HCT116 (cell line): ENCODE results near the gene ZNF594. TPM values are rescaled to one million over a fixed set of nuclear protein-coding genes. Genes with fewer than 3 reads are reported as not detected.
"Not testable (repeated sequence)": the region's sequence is repeated elsewhere in the genome, so short reads cannot be mapped to it uniquely, and the experiment has no call there.

Experiments used
- ATAC-seq: fragments of 200-7000 bp; cut with Tn5 transposase; 2 replicates; pipeline ENCODE4 v1.9.1; 2020; ENCODE audit warnings: mild to moderate bottlenecking, moderate library complexity
- BruUV-seq: library from RNA; stranded (reverse); fragments of 400-500 nt; replicated peaks from 2 replicates; lab custom pipeline; 2021; lab: Mats Ljungman, UMichigan
- CTCF ChIA-PET: fragments of 300-600 bp; sonication (Branson Sonifier 250); formaldehyde crosslinking; loops from one replicate; lab custom pipeline; 2021; ENCODE audit warnings: antibody characterized with exemption; lab: Charles Lee
- POLR2A ChIA-PET: fragments of 300-600, 350-600 bp; sonication (Branson Sonifier 250); formaldehyde crosslinking; loops from one replicate; lab custom pipeline; 2021; ENCODE audit warnings: antibody characterized with exemption; lab: Charles Lee
- RAD21 ChIA-PET, 2 experiments: fragments of 300-600 bp; sonication (Branson Sonifier 250); formaldehyde crosslinking; loops; one replicate each; lab custom pipeline; 2023; ENCODE audit warnings: low total read pairs in 2 of 2; ENCODE audit not compliant: uncharacterized antibody in 2 of 2, unreplicated experiment in 2 of 2, low non-redundant PET in 1 of 2; lab: Charles Lee
- DNase-seq: peaks from one replicate; pipeline ENCODE4 v3.0.0-alpha.2; 2010; ENCODE audit warnings: low read depth, low spot score
- H2AFZ ChIP-seq: fragments of 200-600 bp; shearing (Covaris generic), sonication (generic); 2 replicates; pipeline ENCODE4 v1.6.1; 2017; ENCODE audit warnings: low read depth, mixed run types, mixed read lengths, antibody characterized with exemption, low read length; ENCODE audit not compliant: poor library complexity, severe bottlenecking
- H3K27ac ChIP-seq: 2 replicates; pipeline ENCODE4 v1.5.1; 2012; ENCODE audit warnings: low read depth, low read length
- H3K27me3 ChIP-seq: fragments of 200-600 bp; sonication (generic); 2 replicates; pipeline ENCODE4 v1.6.1; 2016; ENCODE audit warnings: mixed run types, low read length, mixed read lengths; ENCODE audit not compliant: insufficient read depth
- H3K36me3 ChIP-seq, 2 experiments: fragments of 200-500 bp in 1 of 2; fragments of 200-600 bp in 1 of 2; sonication (Bioruptor generic) in 1 of 2; sonication (generic) in 1 of 2; 2 replicates each; pipeline versions ENCODE4 v1.5.1 to v1.6.1; 2014 to 2016; ENCODE audit warnings: low read length in 2 of 2, inconsistent platforms in 1 of 2, mixed read lengths in 1 of 2, mixed run types in 1 of 2; ENCODE audit not compliant: insufficient read depth in 2 of 2, control insufficient read depth in 1 of 2
- H3K4me1 ChIP-seq, 2 experiments: fragments of 200-600 bp in 1 of 2; sonication (generic) in 1 of 2; 2 replicates each; pipeline versions ENCODE4 v1.5.1 to v1.6.1; 2012 to 2017; ENCODE audit warnings: low read length in 2 of 2, inconsistent platforms in 1 of 2, mild to moderate bottlenecking in 1 of 2, mixed read lengths in 1 of 2, mixed run types in 1 of 2, moderate library complexity in 1 of 2; ENCODE audit not compliant: insufficient read depth in 2 of 2, control insufficient read depth in 1 of 2
- H3K4me2 ChIP-seq: fragments of 200-600 bp; sonication (generic); 2 replicates; pipeline ENCODE4 v1.6.1; 2017; ENCODE audit warnings: mixed run types, low read length, mixed read lengths
- H3K4me3 ChIP-seq, 2 experiments: fragments of 200-600 bp in 1 of 2; sonication (generic) in 1 of 2; replicated peaks in 1 of 2; 2 replicates each; pipeline ENCODE4 v1.5.1; 2011 to 2016; ENCODE audit warnings: low read length in 2 of 2, control low read depth in 1 of 2, low read depth in 1 of 2, mild to moderate bottlenecking in 1 of 2, mixed read lengths in 1 of 2, mixed run types in 1 of 2
- H3K79me2 ChIP-seq: fragments of 200-600 bp; sonication (generic); 2 replicates; pipeline ENCODE4 v1.6.1; 2017; ENCODE audit warnings: mild to moderate bottlenecking, mixed run types, low read length, moderate library complexity, mixed read lengths; ENCODE audit not compliant: insufficient read depth
- H3K9ac ChIP-seq: fragments of 200-600 bp; sonication (generic); 2 replicates; pipeline ENCODE4 v1.6.1; 2016; ENCODE audit warnings: low read length, mixed read lengths
- H3K9me2 ChIP-seq: fragments of 200-600 bp; sonication (generic), shearing (Covaris generic); 2 replicates; pipeline ENCODE4 v1.6.1; 2017; ENCODE audit warnings: mixed run types, mild to moderate bottlenecking, moderate library complexity; ENCODE audit not compliant: insufficient read depth
- H3K9me3 ChIP-seq, 2 experiments: fragments of 200-500 bp in 1 of 2; fragments of 200-600 bp in 1 of 2; sonication (Bioruptor generic) in 1 of 2; sonication (generic) in 1 of 2; 2 replicates each; pipeline ENCODE4 v1.6.1; 2014 to 2017; ENCODE audit warnings: low read length in 2 of 2, mixed read lengths in 2 of 2, inconsistent platforms in 1 of 2, low read depth in 1 of 2, mild to moderate bottlenecking in 1 of 2, mixed run types in 1 of 2, moderate library complexity in 1 of 2; ENCODE audit not compliant: control insufficient read depth in 1 of 2, insufficient read depth in 1 of 2
- H4K20me1 ChIP-seq: fragments of 200-600 bp; sonication (generic), shearing (Covaris generic); 2 replicates; pipeline ENCODE4 v1.6.1; 2017; ENCODE audit warnings: mixed run types, mild to moderate bottlenecking, moderate library complexity; ENCODE audit not compliant: insufficient read depth
- CBX3 ChIP-seq: IDR thresholded peaks from 2 replicates; pipeline ENCODE4 v1.6.1; 2012; ENCODE audit warnings: low read depth
- EGR1 ChIP-seq: IDR thresholded peaks from 2 replicates; pipeline ENCODE4 v1.6.1; 2012; ENCODE audit warnings: low read depth
- EZH2phosphoT487 ChIP-seq: fragments of 200-600 bp; IDR thresholded peaks from 2 replicates; pipeline ENCODE4 v1.6.1; 2018; ENCODE audit warnings: antibody characterized with exemption, borderline replicate concordance
- FOSL1 ChIP-seq: IDR thresholded peaks from 2 replicates; pipeline ENCODE4 v1.6.1; 2012; ENCODE audit warnings: low read depth
- JUND ChIP-seq: IDR thresholded peaks from 2 replicates; pipeline ENCODE4 v1.6.1; 2012
- POLR2A ChIP-seq: IDR thresholded peaks from 2 replicates; pipeline ENCODE4 v1.7.0; 2011; ENCODE audit warnings: borderline replicate concordance; ENCODE audit not compliant: insufficient read depth, insufficient read length; ENCODE audit errors: extremely low read depth
- POLR2AphosphoS5 ChIP-seq: IDR thresholded peaks from 2 replicates; pipeline ENCODE4 v1.6.1; 2011; ENCODE audit warnings: mild to moderate bottlenecking, low read depth, low read length, moderate library complexity
- RAD21 ChIP-seq: IDR thresholded peaks from 2 replicates; pipeline ENCODE4 v1.6.1; 2012; ENCODE audit warnings: low read depth, mild to moderate bottlenecking
- REST ChIP-seq: IDR thresholded peaks from 2 replicates; pipeline ENCODE4 v1.6.1; 2012; ENCODE audit warnings: low read depth
- SIN3A ChIP-seq: IDR thresholded peaks from 2 replicates; pipeline ENCODE4 v1.6.1; 2012; ENCODE audit warnings: low read depth
- SP1 ChIP-seq: IDR thresholded peaks from 2 replicates; pipeline ENCODE4 v1.6.1; 2012; ENCODE audit warnings: low read depth
- TCF7L2 ChIP-seq: IDR thresholded peaks from 2 replicates; pipeline ENCODE4 v1.7.0; 2011; ENCODE audit warnings: borderline replicate concordance, inconsistent platforms; ENCODE audit not compliant: insufficient read depth, insufficient read length; ENCODE audit errors: extremely low read depth
- ZFX ChIP-seq: fragments of 450-650 bp; IDR thresholded peaks from 2 replicates; pipeline ENCODE4 v1.6.1; 2017
- ZNF274 ChIP-seq: fragments of 200-500 bp; sonication (Bioruptor generic); IDR thresholded peaks from 2 replicates; pipeline ENCODE4 v1.6.1; 2014; ENCODE audit warnings: mild to moderate bottlenecking, low read depth, low read length, inconsistent platforms
- intact Hi-C: fragments of 100-400 bp; cut with micrococcal nuclease; formaldehyde crosslinking; loops from 2 replicates; pipeline ENCODE4 v1.10.0; 2022
- total RNA-seq: library from RNA; stranded (reverse); gene quantifications from one replicate; pipeline ENCODE4 v1.2.1, GENCODE V29; 2021; ENCODE audit not compliant: unreplicated experiment
- TF ChIP-seq, protein P1 (sequence below): IDR thresholded peaks from 2 replicates; pipeline ENCODE4 v1.6.1; 2012
- TF ChIP-seq, protein P2 (sequence below): IDR thresholded peaks from 2 replicates; pipeline ENCODE4 v1.6.1; 2011; ENCODE audit warnings: mild to moderate bottlenecking, low read length, moderate library complexity; ENCODE audit not compliant: insufficient replicate concordance; ENCODE audit errors: extremely low read depth

ZNF594 gene
- total RNA-seq, 1 experiment from 2014 or later: 8.3 TPM

DNA sequence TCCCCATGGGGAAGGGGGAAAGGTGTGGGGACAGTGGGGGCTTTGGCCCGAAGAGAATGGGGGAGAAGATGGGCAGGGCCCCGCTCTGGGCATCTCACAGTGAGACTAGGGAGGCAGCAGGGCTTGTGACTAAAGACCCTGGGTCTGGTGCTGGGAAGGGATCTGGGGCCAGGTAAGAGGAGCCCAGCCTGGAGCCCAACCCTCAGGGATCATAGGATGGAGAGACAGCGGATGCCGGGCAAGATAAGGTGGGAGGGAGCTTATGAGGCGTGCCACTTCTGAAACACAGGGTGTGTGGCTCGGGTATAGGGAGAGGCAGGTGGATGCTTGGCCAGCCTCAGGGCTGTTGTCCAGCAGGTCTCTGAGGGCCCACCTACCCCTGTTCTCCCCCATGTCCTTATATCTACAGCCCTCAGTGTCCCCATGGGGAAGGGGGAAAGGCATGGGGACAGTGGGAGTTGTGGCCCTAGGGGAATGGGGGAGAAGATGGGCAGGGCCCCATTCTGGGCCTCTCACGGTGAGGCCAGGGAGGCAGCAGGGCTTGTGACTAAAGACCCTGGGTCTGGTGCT lies 60.4 kb downstream of the ZNF594 start:
- DNase-seq (no peak), ATAC-seq (no peak)
- Histone ChIP-seq H2AFZ (no peak overlapping the region), H3K79me2 (no peaks in the 10 kb centered on the region), H3K4me1 (no peaks in the 10 kb centered on the region), H3K27ac (no peak overlapping the region), H3K9me3 (no peaks in the 10 kb centered on the region), H3K27me3 (no peaks in the 10 kb centered on the region), H3K4me2 (no peak overlapping the region), H3K9ac (no peak overlapping the region), H3K36me3 (no peaks in the 10 kb centered on the region), H4K20me1 (no peaks in the 10 kb centered on the region), H3K9me2 (no peaks in the 10 kb centered on the region), H3K4me3 (no peak overlapping the region)
- intact Hi-C loops: no loop called here
- TF ChIP-seq POLR2A (no peak), TCF7L2 (no peak), ZFX (no peak), POLR2AphosphoS5 (no peak), CBX3 (no peak), EZH2phosphoT487 (no peak), EGR1 (no peak), JUND (no peak), REST (no peak), RAD21 (no peak), FOSL1 (no peak), SP1 (no peak), ZNF274 (no peak), SIN3A (no peak)
- TF ChIP-seq, protein P1, sequence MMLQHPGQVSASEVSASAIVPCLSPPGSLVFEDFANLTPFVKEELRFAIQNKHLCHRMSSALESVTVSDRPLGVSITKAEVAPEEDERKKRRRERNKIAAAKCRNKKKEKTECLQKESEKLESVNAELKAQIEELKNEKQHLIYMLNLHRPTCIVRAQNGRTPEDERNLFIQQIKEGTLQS: no peak
- TF ChIP-seq, protein P2, sequence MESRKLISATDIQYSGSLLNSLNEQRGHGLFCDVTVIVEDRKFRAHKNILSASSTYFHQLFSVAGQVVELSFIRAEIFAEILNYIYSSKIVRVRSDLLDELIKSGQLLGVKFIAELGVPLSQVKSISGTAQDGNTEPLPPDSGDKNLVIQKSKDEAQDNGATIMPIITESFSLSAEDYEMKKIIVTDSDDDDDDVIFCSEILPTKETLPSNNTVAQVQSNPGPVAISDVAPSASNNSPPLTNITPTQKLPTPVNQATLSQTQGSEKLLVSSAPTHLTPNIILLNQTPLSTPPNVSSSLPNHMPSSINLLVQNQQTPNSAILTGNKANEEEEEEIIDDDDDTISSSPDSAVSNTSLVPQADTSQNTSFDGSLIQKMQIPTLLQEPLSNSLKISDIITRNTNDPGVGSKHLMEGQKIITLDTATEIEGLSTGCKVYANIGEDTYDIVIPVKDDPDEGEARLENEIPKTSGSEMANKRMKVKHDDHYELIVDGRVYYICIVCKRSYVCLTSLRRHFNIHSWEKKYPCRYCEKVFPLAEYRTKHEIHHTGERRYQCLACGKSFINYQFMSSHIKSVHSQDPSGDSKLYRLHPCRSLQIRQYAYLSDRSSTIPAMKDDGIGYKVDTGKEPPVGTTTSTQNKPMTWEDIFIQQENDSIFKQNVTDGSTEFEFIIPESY: no peak
- RAD21 ChIA-PET: no interaction called here
- POLR2A ChIA-PET: no interaction called here
- no TSS peak for BruUV-seq
- CTCF ChIA-PET: no interaction called here

GRCh38 chr17:5130687-5131086 lies 61.0 kb downstream of the ZNF594 start:
- H3K4me2 ChIP-seq, H3K27me3 ChIP-seq, POLR2A ChIA-PET, H3K79me2 ChIP-seq, ATAC-seq, H3K4me1 ChIP-seq, H3K9me2 ChIP-seq, CTCF ChIA-PET, H3K36me3 ChIP-seq, RAD21 ChIA-PET, BruUV-seq, H3K9me3 ChIP-seq, intact Hi-C loops, H2AFZ ChIP-seq, H3K27ac ChIP-seq, DNase-seq, H4K20me1 ChIP-seq, H3K4me3 ChIP-seq, H3K9ac ChIP-seq: not testable (repeated sequence)
